ENCODE measurements around the gene IFI44. TPM values are rescaled to one million over a fixed set of nuclear protein-coding genes. Genes with fewer than 3 reads are reported as not detected.

Gene IFI44
- total and polyA plus RNA-seq, 2 donors (not counting 1 experiment from before 2014, with no cell fraction given), result 6.2 to 6.9 TPM

GRCh38 chr1:78658901-78659300 lies 9.3 kb downstream of the IFI44 start:
- Mint-ChIP-seq H3K4me3 (no peak overlapping the region), H3K9me3 (ENCODE audit: insufficient read depth) (no peaks in the 10 kb centered on the region), H3K27ac (no peak overlapping the region), H3K4me1 (no peaks in the 10 kb centered on the region), H3K27me3 (no peaks in the 10 kb centered on the region)
- no peak for TF ChIP-seq EZH2 (IDR thresholded peaks at IDR 0.05; ENCODE audit: borderline replicate concordance, insufficient read depth, low read depth, low read length, poor library complexity, severe bottlenecking)
- no peak for TF ChIP-seq CTCF (IDR thresholded peaks at IDR 0.05)
- intact Hi-C loops (cut with micrococcal nuclease), result no loop called here
- 100% methylated on average over 1 of the region's 1 CpG for WGBS (ENCODE audit: insufficient coverage)
- ATAC-seq (ENCODE audit: low read depth) (no peak), DNase-seq (no peak)
- peaks cover 0 to 4% of the 10 kb centered on the region in 2 experiments for H3K36me3 ChIP-seq (replicated peaks in 1 of 2; ENCODE audit: control extremely low read depth in 1 of 2, control insufficient read depth in 1 of 2, extremely low read depth in 1 of 2, insufficient read depth in 2 of 2, low read length in 1 of 2)
- no peak overlapping the region for H3K4me2 ChIP-seq (replicated peaks; ENCODE audit: low read depth, low read length, poor library complexity, severe bottlenecking)
- H2AFZ ChIP-seq (ENCODE audit: insufficient read depth, low read depth, low read length, poor library complexity, severe bottlenecking), result no peak overlapping the region
- no peak overlapping the region for H3K9ac ChIP-seq (ENCODE audit: low read length)
- H4K20me1 ChIP-seq (ENCODE audit: control insufficient read depth, insufficient read depth, low read length, poor library complexity, severe bottlenecking), result no peaks in the 10 kb centered on the region
- no peaks in the 10 kb centered on the region for H3K9me3 ChIP-seq (ENCODE audit: control extremely low read depth in 1 of 3, control insufficient read depth in 2 of 3, insufficient read depth in 1 of 3, low read length in 2 of 3)
- H3K4me3 ChIP-seq (ENCODE audit: control extremely low read depth in 1 of 5, extremely low read depth in 1 of 5, insufficient read depth in 1 of 5, low read depth in 2 of 5, low read length in 4 of 5), result no peak overlapping the region
- no peaks in the 10 kb centered on the region for H3K27me3 ChIP-seq (replicated peaks in 1 of 4; ENCODE audit: control extremely low read depth in 1 of 4, control insufficient read depth in 3 of 4, insufficient read depth in 4 of 4, low read length in 3 of 4)
- no peaks in the 10 kb centered on the region for H3K79me2 ChIP-seq (ENCODE audit: control insufficient read depth, insufficient read depth, low read length)
- H3K27ac ChIP-seq (ENCODE audit: low read length in 2 of 2), result no peak overlapping the region
- CTCF ChIA-PET, result interaction anchor here (1.4 kb wide), 1 partner anchor 42 kb away, joined by 3 read pairs; no protein-coding TSS in a partner anchor
- POLR2A ChIA-PET, result no interaction called here
- no peaks in the 10 kb centered on the region for H3K4me1 ChIP-seq (ENCODE audit: control insufficient read depth in 2 of 2, insufficient read depth in 2 of 2, low read length in 2 of 2)

GRCh38 chr1:78663923-78664322 lies 14.3 kb downstream of the IFI44 start:
- no peak overlapping the region for H3K9ac ChIP-seq (ENCODE audit: low read length)
- Mint-ChIP-seq H3K4me3 (no peak overlapping the region), H3K27ac (no peak overlapping the region), H3K4me1 (no peaks in the 10 kb centered on the region), H3K9me3 (ENCODE audit: insufficient read depth) (no peaks in the 10 kb centered on the region), H3K27me3 (no peaks in the 10 kb centered on the region)
- peaks cover 0 to 4% of the 10 kb centered on the region in 2 experiments for H3K36me3 ChIP-seq (replicated peaks in 1 of 2; ENCODE audit: control extremely low read depth in 1 of 2, control insufficient read depth in 1 of 2, extremely low read depth in 1 of 2, insufficient read depth in 2 of 2, low read length in 1 of 2)
- H3K4me3 ChIP-seq (ENCODE audit: control extremely low read depth in 1 of 5, extremely low read depth in 1 of 5, insufficient read depth in 1 of 5, low read depth in 2 of 5, low read length in 4 of 5), result no peak overlapping the region
- H3K4me2 ChIP-seq (replicated peaks; ENCODE audit: low read depth, low read length, poor library complexity, severe bottlenecking), result no peak overlapping the region
- H4K20me1 ChIP-seq (ENCODE audit: control insufficient read depth, insufficient read depth, low read length, poor library complexity, severe bottlenecking), result no peaks in the 10 kb centered on the region
- H3K79me2 ChIP-seq (ENCODE audit: control insufficient read depth, insufficient read depth, low read length), result no peaks in the 10 kb centered on the region
- ChIA-PET POLR2A (no interaction called here), CTCF (interaction anchor here (0.6 kb wide), 1 partner anchor 586 kb away, joined by 4 read pairs; no protein-coding TSS in a partner anchor)
- no peaks in the 10 kb centered on the region for H3K9me3 ChIP-seq (ENCODE audit: control extremely low read depth in 1 of 3, control insufficient read depth in 2 of 3, insufficient read depth in 1 of 3, low read length in 2 of 3)
- DNase-seq (no peak), ATAC-seq (ENCODE audit: low read depth) (no peak)
- no CpG with 5 or more reads among the region's 2 CpGs for WGBS (ENCODE audit: insufficient coverage)
- no peak overlapping the region for H3K27ac ChIP-seq (ENCODE audit: low read length in 2 of 2)
- H3K4me1 ChIP-seq (ENCODE audit: control insufficient read depth in 2 of 2, insufficient read depth in 2 of 2, low read length in 2 of 2), result no peaks in the 10 kb centered on the region
- no peak overlapping the region for H2AFZ ChIP-seq (ENCODE audit: insufficient read depth, low read depth, low read length, poor library complexity, severe bottlenecking)
- intact Hi-C loops (cut with micrococcal nuclease), result no loop called here
- TF ChIP-seq EZH2 (IDR thresholded peaks at IDR 0.05; ENCODE audit: borderline replicate concordance, insufficient read depth, low read depth, low read length, poor library complexity, severe bottlenecking), result no peak
- no peak for TF ChIP-seq CTCF (IDR thresholded peaks at IDR 0.05)
- no peaks in the 10 kb centered on the region for H3K27me3 ChIP-seq (replicated peaks in 1 of 4; ENCODE audit: control extremely low read depth in 1 of 4, control insufficient read depth in 3 of 4, insufficient read depth in 4 of 4, low read length in 3 of 4)
